Cortex of kidney (tissue), 1 donor: Measurements from ENCODE around the gene KMT2C.

Source experiments
- DNase-seq: peaks from one replicate; lab custom pipeline; 2025; lab: John Stamatoyannopoulos, UW

The KMT2C gene

GRCh38 chr7:152142976-152143595 lies 292.7 kb downstream of the KMT2C start:
- no peak for DNase-seq

GRCh38 chr7:152140560-152140959 lies 295.2 kb downstream of the KMT2C start:
- DNase-seq = no peak

GRCh38 chr7:152140067-152140466 lies 295.7 kb downstream of the KMT2C start:
- no peak for DNase-seq

GRCh38 chr7:152137476-152138025 lies 298.3 kb downstream of the KMT2C start:
- no peak for DNase-seq

GRCh38 chr7:152136686-152137085 lies 299.1 kb downstream of the KMT2C start:
- DNase-seq = no peak

- DNase-seq = no peak
These were observed 302.0 kb downstream of the KMT2C start for GRCh38 chr7:152133804-152134203.

GRCh38 chr7:152132812-152133211 lies 303.0 kb downstream of the KMT2C start:
- DNase-seq = no peak

GRCh38 chr7:152131981-152132494 lies 303.8 kb downstream of the KMT2C start:
- DNase-seq = no peak

- no peak for DNase-seq
These were observed 304.9 kb downstream of the KMT2C start for GRCh38 chr7:152130658-152131590.

GRCh38 chr7:152129682-152130081 lies 306.1 kb downstream of the KMT2C start:
- DNase-seq = no peak

- DNase-seq = no peak
These were observed 306.9 kb downstream of the KMT2C start for GRCh38 chr7:152128741-152129461.

- no peak for DNase-seq
These were observed 307.6 kb downstream of the KMT2C start for GRCh38 chr7:152128252-152128651.

- DNase-seq = no peak
These were observed 308.6 kb downstream of the KMT2C start for GRCh38 chr7:152127229-152127628.

- DNase-seq = no peak
These were observed 309.1 kb downstream of the KMT2C start for GRCh38 chr7:152126741-152127140.

- no peak for DNase-seq
These were observed 313.3 kb downstream of the KMT2C start for GRCh38 chr7:152122540-152122939.

GRCh38 chr7:152121432-152121831 lies 314.4 kb downstream of the KMT2C start:
- DNase-seq = no peak

GRCh38 chr7:152120776-152121175 lies 315.0 kb downstream of the KMT2C start:
- no peak for DNase-seq

GRCh38 chr7:152120210-152120609 lies 315.6 kb downstream of the KMT2C start:
- DNase-seq = no peak

GRCh38 chr7:152117356-152117755 lies 318.4 kb downstream of the KMT2C start:
- DNase-seq = no peak

- no peak for DNase-seq
These were observed 320.6 kb downstream of the KMT2C start for GRCh38 chr7:152115021-152115718.

GRCh38 chr7:152112829-152113228 lies 323.0 kb downstream of the KMT2C start:
- no peak for DNase-seq
